Stimulated activated naive B cell treated with anti-CD40 and anti-IgM and Interleukin-4, amounts not matched to agents 10 μg/mL and 1 μg/mL and 100 μg/mL, for 72 hours (primary cell): ENCODE data around the gene CACNA2D1.
"Not testable (repeated sequence)": the region's sequence is repeated elsewhere in the genome, so short reads cannot be mapped to it uniquely, and the experiment has no call there.

Experiments
- ATAC-seq, 2 donors: fragments of 150-1000 bp; cut with Tn5 transposase; replicated peaks; 2 replicates each; pipeline ENCODE4 v1.10.0; 2021; ENCODE audit warnings: moderate library complexity in 1 of 2
- DNase-seq: peaks from one replicate; pipeline ENCODE4 v3.0.0; 2021
- H3K27ac Mint-ChIP-seq: one replicate; pipeline ENCODE4 v1.8.0; 2022; ENCODE audit warnings: mild to moderate bottlenecking, mixed read lengths
- H3K27me3 Mint-ChIP-seq, 2 donors: one replicate each; pipeline ENCODE4 v1.8.0; 2022; ENCODE audit warnings: mixed read lengths in 2 of 2
- H3K36me3 Mint-ChIP-seq, 2 donors: one replicate each; pipeline ENCODE4 v1.8.0; 2022; ENCODE audit warnings: mixed read lengths in 2 of 2, mild to moderate bottlenecking in 1 of 2
- H3K4me1 Mint-ChIP-seq, 2 donors: one replicate each; pipeline ENCODE4 v1.8.0; 2022; ENCODE audit warnings: mixed read lengths in 2 of 2, mild to moderate bottlenecking in 1 of 2
- H3K4me3 Mint-ChIP-seq, 2 donors: one replicate each; pipeline ENCODE4 v1.8.0; 2022; ENCODE audit warnings: mild to moderate bottlenecking in 2 of 2, mixed read lengths in 2 of 2, moderate library complexity in 1 of 2
- H3K9me3 Mint-ChIP-seq, 2 donors: one replicate each; pipeline ENCODE4 v1.8.0; 2022; ENCODE audit warnings: mixed read lengths in 2 of 2, mild to moderate bottlenecking in 1 of 2

The CACNA2D1 gene

DNA sequence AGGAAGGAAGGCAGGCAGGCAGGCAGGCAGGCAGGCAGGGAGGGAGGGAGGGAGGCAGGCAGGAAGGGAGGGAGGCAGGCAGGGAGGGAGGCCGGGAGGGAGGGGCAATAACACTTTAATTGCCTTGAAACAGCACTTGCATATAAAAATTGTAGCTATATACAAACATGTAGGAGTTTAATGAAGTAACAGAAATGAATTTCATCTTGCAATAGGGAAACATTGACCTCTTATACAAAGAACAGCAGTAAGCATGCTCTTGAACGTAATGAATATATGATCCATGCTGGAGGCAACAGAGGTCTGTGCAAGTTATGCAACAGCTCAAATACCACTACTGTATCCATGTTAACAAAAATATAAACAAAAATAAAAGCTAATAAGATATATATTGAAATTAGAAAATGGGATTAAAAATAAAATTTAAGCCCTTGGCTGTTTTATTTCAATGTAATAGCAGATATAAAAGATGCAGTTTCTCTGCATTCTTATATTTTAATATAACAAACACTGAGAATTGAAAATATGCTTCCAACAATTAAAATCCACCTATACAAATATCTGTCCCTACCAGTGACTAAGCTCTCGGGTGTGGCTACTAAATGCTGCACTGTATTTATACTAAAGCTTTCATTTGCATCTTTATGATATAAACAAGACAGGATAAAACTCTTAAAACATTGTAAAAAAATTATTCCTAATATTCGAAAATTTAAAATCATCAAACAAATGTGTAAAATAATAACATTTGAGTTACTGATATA is 50.3 kb downstream of the CACNA2D1 start:
- Mint-ChIP-seq H3K27me3 (no peaks in the 10 kb centered on the region), H3K9me3 (no peaks in the 10 kb centered on the region), H3K27ac (no peak overlapping the region), H3K4me1 (no peaks in the 10 kb centered on the region), H3K36me3 (no peaks in the 10 kb centered on the region), H3K4me3 (no peak overlapping the region)
- ATAC-seq, result no peak
- DNase-seq, result no peak

DNA sequence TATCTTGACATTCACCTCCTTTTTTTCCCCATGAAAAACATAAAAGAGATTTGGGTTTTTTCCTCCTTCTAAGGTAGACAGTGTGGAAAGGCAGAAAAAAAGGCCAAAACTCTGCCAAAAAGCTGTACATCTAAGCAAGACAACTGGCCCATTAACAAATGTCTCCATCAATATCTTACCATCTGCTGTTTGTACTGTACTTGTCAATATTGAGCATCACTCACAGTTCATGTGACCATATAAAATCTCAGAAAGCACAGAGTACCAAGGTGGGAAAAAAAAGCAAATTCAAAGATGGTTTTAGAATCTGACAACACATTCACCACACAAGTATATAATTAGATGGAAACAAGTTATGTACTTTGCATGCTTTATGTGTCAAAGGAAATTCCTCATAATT is 52.6 kb downstream of the CACNA2D1 start:
- H3K27me3 Mint-ChIP-seq, result no peaks in the 10 kb centered on the region
- DNase-seq (no peak), ATAC-seq (no peak)
- H3K36me3 Mint-ChIP-seq, result no peaks in the 10 kb centered on the region
- no peaks in the 10 kb centered on the region for H3K4me1 Mint-ChIP-seq
- no peak overlapping the region for H3K27ac Mint-ChIP-seq
- H3K4me3 Mint-ChIP-seq, result no peak overlapping the region
- no peaks in the 10 kb centered on the region for H3K9me3 Mint-ChIP-seq

GRCh38 chr7:82389876-82390275 is 53.7 kb downstream of the CACNA2D1 start:
- H3K36me3 Mint-ChIP-seq, result no peaks in the 10 kb centered on the region
- no peaks in the 10 kb centered on the region for H3K27me3 Mint-ChIP-seq
- DNase-seq (no peak), ATAC-seq (no peak)
- no peak overlapping the region for H3K4me3 Mint-ChIP-seq
- H3K4me1 Mint-ChIP-seq, result no peaks in the 10 kb centered on the region
- no peak overlapping the region for H3K27ac Mint-ChIP-seq
- no peaks in the 10 kb centered on the region for H3K9me3 Mint-ChIP-seq

GRCh38 chr7:82388138-82388537 is 55.4 kb downstream of the CACNA2D1 start:
- H3K9me3 Mint-ChIP-seq, result no peaks in the 10 kb centered on the region
- H3K4me1 Mint-ChIP-seq, result no peaks in the 10 kb centered on the region
- no peak overlapping the region for H3K4me3 Mint-ChIP-seq
- ATAC-seq, result no peak
- no peaks in the 10 kb centered on the region for H3K27me3 Mint-ChIP-seq
- no peak for DNase-seq
- no peaks in the 10 kb centered on the region for H3K36me3 Mint-ChIP-seq
- H3K27ac Mint-ChIP-seq, result no peak overlapping the region

DNA sequence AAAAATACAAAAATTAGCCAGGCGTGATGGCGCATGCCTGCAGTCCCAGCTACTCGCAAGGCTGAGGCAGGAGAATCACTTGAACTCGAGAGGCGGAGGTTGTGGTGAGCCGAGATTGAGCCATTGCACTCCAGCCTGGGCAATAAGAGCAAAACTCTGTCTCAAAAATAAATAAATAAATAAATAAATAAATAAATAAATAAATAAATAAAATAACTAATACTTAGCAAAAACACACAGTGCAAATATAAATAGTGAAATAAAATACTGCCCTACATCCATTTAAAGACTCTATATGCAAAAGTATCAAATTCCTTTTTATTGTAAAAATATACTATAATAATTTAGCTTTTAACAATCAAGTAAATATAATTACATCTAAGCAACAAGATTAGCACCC is 57.0 kb downstream of the CACNA2D1 start:
- not testable (repeated sequence) for H3K27me3 Mint-ChIP-seq, H3K27ac Mint-ChIP-seq, H3K36me3 Mint-ChIP-seq, H3K9me3 Mint-ChIP-seq, H3K4me1 Mint-ChIP-seq, ATAC-seq, DNase-seq, H3K4me3 Mint-ChIP-seq

- no peak for DNase-seq
- Mint-ChIP-seq H3K4me1 (no peaks in the 10 kb centered on the region), H3K27me3 (no peaks in the 10 kb centered on the region), H3K4me3 (no peak overlapping the region), H3K36me3 (no peaks in the 10 kb centered on the region), H3K9me3 (no peaks in the 10 kb centered on the region), H3K27ac (no peak overlapping the region)
- ATAC-seq, result no peak
Observed at GRCh38 chr7:82384779-82385178, 58.8 kb downstream of the CACNA2D1 start.

- H3K4me3 Mint-ChIP-seq, result no peak overlapping the region
- ATAC-seq (no peak), DNase-seq (no peak)
- no peaks in the 10 kb centered on the region for H3K9me3 Mint-ChIP-seq
- H3K36me3 Mint-ChIP-seq, result no peaks in the 10 kb centered on the region
- H3K27ac Mint-ChIP-seq, result no peak overlapping the region
- H3K4me1 Mint-ChIP-seq, result no peaks in the 10 kb centered on the region
- no peaks in the 10 kb centered on the region for H3K27me3 Mint-ChIP-seq
Observed at GRCh38 chr7:82384051-82384464, 59.5 kb downstream of the CACNA2D1 start.

- H3K27ac Mint-ChIP-seq, result no peak overlapping the region
- H3K4me1 Mint-ChIP-seq, result no peaks in the 10 kb centered on the region
- ATAC-seq, result no peak
- H3K36me3 Mint-ChIP-seq, result no peaks in the 10 kb centered on the region
- no peaks in the 10 kb centered on the region for H3K27me3 Mint-ChIP-seq
- no peaks in the 10 kb centered on the region for H3K9me3 Mint-ChIP-seq
- H3K4me3 Mint-ChIP-seq, result no peak overlapping the region
- DNase-seq, result no peak
Observed at GRCh38 chr7:82382276-82382675, 61.3 kb downstream of the CACNA2D1 start.

- H3K9me3 Mint-ChIP-seq, result no peaks in the 10 kb centered on the region
- no peak overlapping the region for H3K27ac Mint-ChIP-seq
- H3K4me1 Mint-ChIP-seq, result no peaks in the 10 kb centered on the region
- no peaks in the 10 kb centered on the region for H3K36me3 Mint-ChIP-seq
- DNase-seq (no peak), ATAC-seq (no peak)
- no peak overlapping the region for H3K4me3 Mint-ChIP-seq
- H3K27me3 Mint-ChIP-seq, result no peaks in the 10 kb centered on the region
Observed at GRCh38 chr7:82376739-82377138, 66.8 kb downstream of the CACNA2D1 start.

- Mint-ChIP-seq H3K27me3 (no peaks in the 10 kb centered on the region), H3K4me3 (no peak overlapping the region), H3K27ac (no peak overlapping the region), H3K36me3 (no peaks in the 10 kb centered on the region), H3K4me1 (no peaks in the 10 kb centered on the region), H3K9me3 (no peaks in the 10 kb centered on the region)
- ATAC-seq, result no peak
- no peak for DNase-seq
Observed at GRCh38 chr7:82375713-82376112, 67.9 kb downstream of the CACNA2D1 start.

DNA sequence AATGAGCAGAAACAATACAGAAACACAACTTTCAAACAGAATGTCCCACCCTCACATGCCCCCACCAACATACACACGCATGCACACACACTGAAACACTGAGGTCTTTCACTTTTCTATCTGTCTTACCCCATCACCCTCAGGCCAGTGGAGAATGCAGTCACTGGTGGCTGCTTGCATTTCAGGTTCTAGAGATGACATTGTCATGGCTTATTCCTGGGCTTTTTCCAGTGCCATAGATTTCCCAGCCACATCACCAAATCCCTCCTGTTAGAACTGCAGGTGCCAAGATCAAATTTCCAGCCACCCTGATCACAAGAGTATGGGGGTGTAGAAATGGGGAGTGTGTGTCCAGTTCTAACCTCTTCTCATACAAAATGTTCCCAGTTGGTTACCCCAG is 68.4 kb downstream of the CACNA2D1 start:
- Mint-ChIP-seq H3K27ac (no peak overlapping the region), H3K36me3 (no peaks in the 10 kb centered on the region), H3K9me3 (no peaks in the 10 kb centered on the region), H3K4me3 (no peak overlapping the region), H3K4me1 (no peaks in the 10 kb centered on the region), H3K27me3 (no peaks in the 10 kb centered on the region)
- DNase-seq (no peak), ATAC-seq (no peak)

DNA sequence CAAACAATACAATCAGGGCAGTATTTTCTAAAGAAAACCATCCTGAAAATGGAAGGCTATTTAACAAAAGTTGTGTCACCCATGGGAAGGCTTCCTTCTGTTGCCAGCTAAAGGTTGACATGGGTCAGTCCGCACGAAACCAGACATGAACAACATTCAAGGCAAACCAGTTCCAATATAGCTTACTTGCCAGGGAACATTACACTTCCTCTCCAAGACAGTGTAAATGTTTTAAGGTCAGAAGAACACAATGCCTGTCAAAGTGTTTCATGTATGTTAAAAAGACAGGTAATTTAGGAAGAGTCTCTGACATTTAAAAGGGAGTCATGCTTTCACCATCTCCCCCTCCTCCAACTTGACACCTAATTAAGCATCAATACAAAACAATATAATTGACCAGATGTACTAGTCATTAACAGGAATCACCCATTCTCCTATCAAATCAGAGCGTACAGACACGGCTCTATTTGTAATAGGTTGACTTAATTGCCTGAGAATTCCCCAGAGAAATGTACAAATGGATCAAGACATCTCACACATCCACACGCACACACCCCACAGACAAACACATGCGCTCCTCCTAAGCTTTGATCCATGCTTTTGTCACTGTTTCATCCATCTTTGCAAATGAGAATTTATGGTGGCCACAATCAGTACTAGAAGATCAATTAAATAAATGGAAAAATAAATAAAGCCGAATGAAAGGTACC is 69.5 kb downstream of the CACNA2D1 start:
- H3K27me3 Mint-ChIP-seq, result no peaks in the 10 kb centered on the region
- no peak for ATAC-seq
- no peak for DNase-seq
- H3K9me3 Mint-ChIP-seq, result no peaks in the 10 kb centered on the region
- no peaks in the 10 kb centered on the region for H3K36me3 Mint-ChIP-seq
- no peaks in the 10 kb centered on the region for H3K4me1 Mint-ChIP-seq
- H3K4me3 Mint-ChIP-seq, result no peak overlapping the region
- no peak overlapping the region for H3K27ac Mint-ChIP-seq

- H3K4me1 Mint-ChIP-seq, result no peaks in the 10 kb centered on the region
- ATAC-seq (no peak), DNase-seq (no peak)
- H3K27ac Mint-ChIP-seq, result no peak overlapping the region
- no peaks in the 10 kb centered on the region for H3K9me3 Mint-ChIP-seq
- no peaks in the 10 kb centered on the region for H3K36me3 Mint-ChIP-seq
- no peaks in the 10 kb centered on the region for H3K27me3 Mint-ChIP-seq
- H3K4me3 Mint-ChIP-seq, result no peak overlapping the region
Observed at GRCh38 chr7:82364671-82365070, 78.9 kb downstream of the CACNA2D1 start.

DNA sequence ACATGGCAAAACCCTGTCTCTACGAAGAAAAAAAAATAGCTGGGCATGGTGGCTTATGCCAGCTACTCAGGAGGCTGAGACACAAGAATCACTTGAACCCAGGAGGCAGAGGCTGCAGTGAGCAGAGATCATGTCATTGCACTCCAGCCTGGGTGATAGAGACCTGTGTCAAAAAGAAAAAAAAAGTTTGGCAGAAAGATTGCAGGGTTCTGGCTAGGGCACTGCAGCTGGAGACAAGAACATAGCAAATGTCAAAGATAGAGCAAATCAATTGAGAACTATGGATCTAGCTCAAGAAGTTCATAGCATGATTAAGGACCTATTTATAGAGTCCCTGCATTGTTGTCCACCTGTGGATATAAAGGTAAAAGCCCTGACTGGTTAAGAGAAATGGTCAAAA is 79.5 kb downstream of the CACNA2D1 start:
- H3K27me3 Mint-ChIP-seq, result no peaks in the 10 kb centered on the region
- no peak overlapping the region for H3K4me3 Mint-ChIP-seq
- H3K27ac Mint-ChIP-seq, result no peak overlapping the region
- no peaks in the 10 kb centered on the region for H3K36me3 Mint-ChIP-seq
- no peaks in the 10 kb centered on the region for H3K4me1 Mint-ChIP-seq
- no peak for DNase-seq
- ATAC-seq, result no peak
- no peaks in the 10 kb centered on the region for H3K9me3 Mint-ChIP-seq

DNA sequence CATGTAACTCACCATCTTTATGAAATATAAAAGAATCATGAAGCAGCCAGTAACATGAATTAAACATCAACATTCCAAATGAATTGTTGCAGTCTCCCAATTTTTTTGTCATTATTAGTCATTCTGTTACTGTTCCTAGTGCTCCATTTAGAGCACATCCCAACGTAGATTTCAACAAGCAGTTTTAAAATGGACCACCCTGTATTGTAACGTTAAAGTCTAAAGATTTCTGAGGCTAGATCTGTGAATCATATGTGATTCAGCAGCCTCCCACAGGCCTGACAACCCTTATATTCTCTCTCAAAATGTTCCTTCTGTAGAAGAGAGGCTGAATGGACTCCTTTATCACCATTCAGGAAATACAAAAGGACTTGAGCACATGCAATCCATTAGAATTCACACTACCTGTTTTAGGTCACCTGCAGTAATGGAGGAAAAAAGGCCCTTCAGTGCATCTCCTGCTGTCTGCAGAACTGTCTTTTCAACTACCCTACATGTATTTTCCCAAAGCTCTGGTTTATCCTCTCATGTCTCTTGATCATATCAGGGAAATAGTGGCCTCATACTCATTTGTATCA is 81.4 kb downstream of the CACNA2D1 start:
- no peak overlapping the region for H3K27ac Mint-ChIP-seq
- no peaks in the 10 kb centered on the region for H3K27me3 Mint-ChIP-seq
- H3K9me3 Mint-ChIP-seq, result no peaks in the 10 kb centered on the region
- DNase-seq (no peak), ATAC-seq (no peak)
- no peaks in the 10 kb centered on the region for H3K36me3 Mint-ChIP-seq
- H3K4me1 Mint-ChIP-seq, result no peaks in the 10 kb centered on the region
- no peak overlapping the region for H3K4me3 Mint-ChIP-seq
